A673 (cell line): ENCODE measurements around the gene NCKAP5. TPM values are rescaled to one million over a fixed set of nuclear protein-coding genes. Genes with fewer than 3 reads are reported as not detected.
A peak's percentile ranks its signal among the peaks of the same experiment; 100 is the strongest.

Experiments used
- BruUV-seq: library from RNA; stranded (reverse); fragments of 400-500 nt; replicated peaks from 2 replicates; lab custom pipeline; 2021; lab: Mats Ljungman, UMichigan
- CTCF ChIA-PET: fragments of 300-600 bp; sonication (Branson Sonifier 250); formaldehyde crosslinking; loops from one replicate; lab custom pipeline; 2022; ENCODE audit warnings: antibody characterized with exemption; lab: Charles Lee
- POLR2A ChIA-PET: fragments of 300-600 bp; sonication (Branson Sonifier 250); formaldehyde crosslinking; loops from one replicate; lab custom pipeline; 2022; ENCODE audit warnings: antibody characterized with exemption; ENCODE audit not compliant: low non-redundant PET; lab: Charles Lee
- DNase-seq: peaks from one replicate; pipeline ENCODE4 v3.0.0-alpha.2; 2015; ENCODE audit warnings: low spot score
- H3K27ac ChIP-seq: fragments of 200-600 bp; sonication (generic); 2 replicates; pipeline ENCODE4 v1.5.1; 2016; ENCODE audit warnings: mixed run types, low read depth, mild to moderate bottlenecking, mixed read lengths, antibody characterized with exemption, low read length; ENCODE audit not compliant: poor library complexity, severe bottlenecking
- H3K27me3 ChIP-seq: fragments of 200-600 bp; sonication (generic); replicated peaks from 2 replicates; pipeline ENCODE4 v1.6.1; 2017; ENCODE audit warnings: mixed run types, low read depth, mild to moderate bottlenecking, mixed read lengths, antibody characterized with exemption, low read length; ENCODE audit not compliant: insufficient read depth, poor library complexity
- H3K36me3 ChIP-seq: fragments of 200-600 bp; sonication (generic); 2 replicates; pipeline ENCODE4 v1.6.1; 2016; ENCODE audit warnings: mixed run types, mild to moderate bottlenecking, mixed read lengths, antibody characterized with exemption, low read length; ENCODE audit not compliant: insufficient read depth, poor library complexity, severe bottlenecking
- H3K4me1 ChIP-seq: fragments of 200-600 bp; sonication (generic); 2 replicates; pipeline ENCODE4 v1.6.1; 2017; ENCODE audit warnings: mixed run types, mild to moderate bottlenecking, mixed read lengths, antibody characterized with exemption, low read length; ENCODE audit not compliant: insufficient read depth, poor library complexity, severe bottlenecking
- H3K4me3 ChIP-seq: fragments of 200-600 bp; sonication (generic); 2 replicates; pipeline ENCODE4 v1.5.1; 2016; ENCODE audit warnings: low read depth, mixed run types, mild to moderate bottlenecking, mixed read lengths, low read length; ENCODE audit not compliant: poor library complexity, severe bottlenecking
- H3K9me3 ChIP-seq: fragments of 200-600 bp; sonication (generic); 2 replicates; pipeline ENCODE4 v1.6.1; 2016; ENCODE audit warnings: mixed run types, low read depth, mild to moderate bottlenecking, mixed read lengths, antibody characterized with exemption, low read length; ENCODE audit not compliant: poor library complexity, severe bottlenecking
- CTCF ChIP-seq: fragments of 300-800, 200-600 bp; sonication (generic); conservative IDR thresholded peaks from 2 replicates; pipeline ENCODE4 v1.5.1; 2017; ENCODE audit warnings: low read depth, mild to moderate bottlenecking, antibody characterized with exemption, low read length, moderate library complexity, mixed read lengths
- EZH2 ChIP-seq: fragments of 200-600 bp; sonication (generic); IDR thresholded peaks from 2 replicates; pipeline ENCODE4 v1.6.1; 2017; ENCODE audit warnings: borderline replicate concordance, low read depth, mild to moderate bottlenecking, mixed read lengths, antibody characterized with exemption, low read length; ENCODE audit not compliant: poor library complexity, severe bottlenecking
- intact Hi-C: fragments of 100-400 bp; cut with micrococcal nuclease; formaldehyde crosslinking; loops from one replicate; pipeline ENCODE4 v1.10.0; 2022; ENCODE audit not compliant: unreplicated experiment
- total RNA-seq: library from RNA; stranded (reverse); gene quantifications from 2 replicates; pipeline ENCODE4 v1.2.3, GENCODE V29; 2021

Gene NCKAP5
- total RNA-seq, 1 experiment from 2014 or later: 26.6 TPM

- TF ChIP-seq EZH2 (no peak), CTCF (no peak)
- no TSS peak for BruUV-seq
- intact Hi-C loops: no loop called here
- POLR2A ChIA-PET: no interaction called here
- Histone ChIP-seq H3K27ac (peak overlapping the region; percentile 82), H3K9me3 (no peaks in the 10 kb centered on the region), H3K4me1 (peaks cover 61% of the 10 kb centered on the region), H3K36me3 (no peaks in the 10 kb centered on the region), H3K4me3 (no peak overlapping the region), H3K27me3 (no peaks in the 10 kb centered on the region)
- CTCF ChIA-PET: no interaction called here
- DNase-seq: no peak
These were observed 53.0 kb downstream of the NCKAP5 start for GRCh38 chr2:133515271-133515670.

GRCh38 chr2:133513893-133514292 is 54.4 kb downstream of the NCKAP5 start:
- DNase-seq: no peak
- BruUV-seq: no TSS peak
- TF ChIP-seq EZH2 (no peak), CTCF (no peak)
- H3K36me3 ChIP-seq: no peaks in the 10 kb centered on the region
- H3K27ac ChIP-seq: peak overlapping the region; percentile 82
- intact Hi-C loops: no loop called here
- no peak overlapping the region for H3K4me3 ChIP-seq
- no peaks in the 10 kb centered on the region for H3K27me3 ChIP-seq
- CTCF ChIA-PET: no interaction called here
- H3K9me3 ChIP-seq: no peaks in the 10 kb centered on the region
- POLR2A ChIA-PET: no interaction called here
- peaks cover 61% of the 10 kb centered on the region for H3K4me1 ChIP-seq

- no peak for DNase-seq
- intact Hi-C loops: no loop called here
- no peaks in the 10 kb centered on the region for H3K9me3 ChIP-seq
- no TSS peak for BruUV-seq
- TF ChIP-seq EZH2: no peak
- TF ChIP-seq CTCF: no peak
- H3K4me3 ChIP-seq: no peak overlapping the region
- H3K36me3 ChIP-seq: no peaks in the 10 kb centered on the region
- no peaks in the 10 kb centered on the region for H3K27me3 ChIP-seq
- no peak overlapping the region for H3K27ac ChIP-seq
- POLR2A ChIA-PET: no interaction called here
- CTCF ChIA-PET: no interaction called here
- H3K4me1 ChIP-seq: peaks cover 63% of the 10 kb centered on the region
These were observed 56.1 kb downstream of the NCKAP5 start for GRCh38 chr2:133512121-133512520.
